Measurements from ENCODE around the gene MIER3. TPM values are rescaled to one million over a fixed set of nuclear protein-coding genes. Genes with fewer than 3 reads are reported as not detected.

MIER3 gene
- total RNA-seq, 1 donor from 2014 or later, result 22.2 TPM

DNA sequence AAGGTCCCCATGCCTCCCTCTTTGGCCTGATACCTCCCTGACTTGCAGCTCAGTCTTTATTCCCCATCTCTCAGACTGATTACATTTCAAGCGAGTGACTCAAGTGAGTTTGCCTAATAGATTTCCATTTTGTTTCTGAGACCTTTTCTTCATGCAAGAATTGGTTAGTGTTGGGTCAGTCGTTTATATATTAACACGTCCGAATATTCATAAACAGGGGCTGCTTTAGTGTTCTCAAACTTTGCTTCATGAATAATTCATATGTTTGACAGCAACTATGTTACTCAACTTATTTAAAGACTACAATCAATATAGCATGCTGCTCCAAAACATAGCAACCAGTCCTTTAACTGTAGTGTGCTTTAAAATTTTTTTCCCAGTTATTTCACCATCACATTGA lies 36.6 kb upstream of the MIER3 start:
- ATAC-seq (ENCODE audit: low read depth), result no peak
- DNase-seq, result no peak
- no peak overlapping the region for H3K4me3 Mint-ChIP-seq
- ChIA-PET CTCF (no interaction called here), POLR2A (no interaction called here)
- H3K27ac Mint-ChIP-seq, result no peak overlapping the region
- H3K4me1 Mint-ChIP-seq, result peaks cover 15% of the 10 kb centered on the region
- TF ChIP-seq, protein P1, sequence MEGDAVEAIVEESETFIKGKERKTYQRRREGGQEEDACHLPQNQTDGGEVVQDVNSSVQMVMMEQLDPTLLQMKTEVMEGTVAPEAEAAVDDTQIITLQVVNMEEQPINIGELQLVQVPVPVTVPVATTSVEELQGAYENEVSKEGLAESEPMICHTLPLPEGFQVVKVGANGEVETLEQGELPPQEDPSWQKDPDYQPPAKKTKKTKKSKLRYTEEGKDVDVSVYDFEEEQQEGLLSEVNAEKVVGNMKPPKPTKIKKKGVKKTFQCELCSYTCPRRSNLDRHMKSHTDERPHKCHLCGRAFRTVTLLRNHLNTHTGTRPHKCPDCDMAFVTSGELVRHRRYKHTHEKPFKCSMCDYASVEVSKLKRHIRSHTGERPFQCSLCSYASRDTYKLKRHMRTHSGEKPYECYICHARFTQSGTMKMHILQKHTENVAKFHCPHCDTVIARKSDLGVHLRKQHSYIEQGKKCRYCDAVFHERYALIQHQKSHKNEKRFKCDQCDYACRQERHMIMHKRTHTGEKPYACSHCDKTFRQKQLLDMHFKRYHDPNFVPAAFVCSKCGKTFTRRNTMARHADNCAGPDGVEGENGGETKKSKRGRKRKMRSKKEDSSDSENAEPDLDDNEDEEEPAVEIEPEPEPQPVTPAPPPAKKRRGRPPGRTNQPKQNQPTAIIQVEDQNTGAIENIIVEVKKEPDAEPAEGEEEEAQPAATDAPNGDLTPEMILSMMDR (IDR thresholded peaks at IDR 0.05), result no peak
- intact Hi-C loops (cut with micrococcal nuclease), result loop anchor here (5.0 kb wide), 1 partner anchor 44 kb away; no protein-coding TSS in a partner anchor
- no peaks in the 10 kb centered on the region for H3K27me3 Mint-ChIP-seq
- H3K36me3 Mint-ChIP-seq (ENCODE audit: low read depth), result no peaks in the 10 kb centered on the region
- no peaks in the 10 kb centered on the region for H3K9me3 Mint-ChIP-seq

DNA sequence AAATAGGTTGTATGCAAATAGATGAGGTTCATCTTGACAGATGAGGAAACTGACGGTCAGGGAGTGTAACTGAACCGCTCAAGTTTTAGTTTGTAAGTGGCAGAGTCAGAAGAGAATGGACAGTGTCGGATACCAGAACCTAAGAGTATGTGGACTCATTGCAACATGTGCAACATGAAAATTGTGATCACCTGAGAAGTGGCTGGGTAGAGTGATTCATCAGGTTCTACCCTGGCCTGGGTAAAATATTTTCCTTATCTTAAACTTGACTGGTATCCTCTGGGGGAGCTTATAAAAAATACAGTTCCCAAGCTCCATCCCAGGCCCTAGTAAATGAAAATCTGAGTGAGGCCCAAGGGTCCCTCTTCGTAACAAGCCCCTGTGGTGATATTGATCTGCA lies 35.2 kb upstream of the MIER3 start:
- POLR2A ChIA-PET, result interaction anchor here (0.7 to 2.2 kb wide), 3 partner anchors 36 to 716 kb away, joined by 3 to 10 read pairs (median 6); no protein-coding TSS in a partner anchor
- TF ChIP-seq, protein P1 (IDR thresholded peaks at IDR 0.05), result no peak
- Mint-ChIP-seq H3K27ac (no peak overlapping the region), H3K9me3 (no peaks in the 10 kb centered on the region), H3K4me1 (peaks cover 15% of the 10 kb centered on the region), H3K4me3 (no peak overlapping the region), H3K27me3 (no peaks in the 10 kb centered on the region), H3K36me3 (ENCODE audit: low read depth) (no peaks in the 10 kb centered on the region)
- intact Hi-C loops (cut with micrococcal nuclease), result loop anchor here (5.0 kb wide), 1 partner anchor 45 kb away; no protein-coding TSS in a partner anchor
- CTCF ChIA-PET, result interaction anchor here (1.0 to 1.9 kb wide), 2 partner anchors 9 to 236 kb away, joined by 3 to 5 read pairs; no protein-coding TSS in a partner anchor
- no peak for ATAC-seq (ENCODE audit: low read depth)
- no peak for DNase-seq

DNA sequence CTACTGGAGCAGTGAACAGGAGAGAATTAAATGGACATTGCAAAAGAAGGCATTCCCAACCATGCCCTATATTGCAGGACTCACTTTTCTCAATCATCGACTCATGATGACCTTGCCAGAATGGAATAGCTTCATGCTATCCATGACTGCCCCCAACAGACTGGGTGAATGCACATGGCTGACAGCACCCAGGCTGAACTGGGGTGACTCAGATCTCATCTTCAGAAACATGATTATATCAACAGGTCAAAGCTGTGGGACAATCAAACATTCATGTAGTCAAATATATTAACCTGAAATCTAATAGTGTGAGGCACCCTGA lies 34.7 kb upstream of the MIER3 start:
- no peaks in the 10 kb centered on the region for H3K27me3 Mint-ChIP-seq
- ChIA-PET CTCF (interaction anchor here (1.0 to 1.9 kb wide), 2 partner anchors 10 to 237 kb away, joined by 3 to 5 read pairs; no protein-coding TSS in a partner anchor), POLR2A (interaction anchor here (0.7 to 2.2 kb wide), 4 partner anchors 26 to 716 kb away, joined by 3 to 10 read pairs (median 4); no protein-coding TSS in a partner anchor)
- no peak for DNase-seq
- intact Hi-C loops (cut with micrococcal nuclease), result loop anchor here (1.0 to 5.0 kb wide), 2 partner anchors 34 to 46 kb away; partner anchors contain the start of gene MIER3
- H3K4me1 Mint-ChIP-seq, result peaks cover 15% of the 10 kb centered on the region
- H3K36me3 Mint-ChIP-seq (ENCODE audit: low read depth), result no peaks in the 10 kb centered on the region
- peak overlapping the region; percentile 16 for H3K4me3 Mint-ChIP-seq
- H3K27ac Mint-ChIP-seq, result peak overlapping the region; percentile 54
- peak; percentile 89 for ATAC-seq (ENCODE audit: low read depth)
- H3K9me3 Mint-ChIP-seq, result no peaks in the 10 kb centered on the region
- TF ChIP-seq, protein P1 (IDR thresholded peaks at IDR 0.05), result no peak

DNA sequence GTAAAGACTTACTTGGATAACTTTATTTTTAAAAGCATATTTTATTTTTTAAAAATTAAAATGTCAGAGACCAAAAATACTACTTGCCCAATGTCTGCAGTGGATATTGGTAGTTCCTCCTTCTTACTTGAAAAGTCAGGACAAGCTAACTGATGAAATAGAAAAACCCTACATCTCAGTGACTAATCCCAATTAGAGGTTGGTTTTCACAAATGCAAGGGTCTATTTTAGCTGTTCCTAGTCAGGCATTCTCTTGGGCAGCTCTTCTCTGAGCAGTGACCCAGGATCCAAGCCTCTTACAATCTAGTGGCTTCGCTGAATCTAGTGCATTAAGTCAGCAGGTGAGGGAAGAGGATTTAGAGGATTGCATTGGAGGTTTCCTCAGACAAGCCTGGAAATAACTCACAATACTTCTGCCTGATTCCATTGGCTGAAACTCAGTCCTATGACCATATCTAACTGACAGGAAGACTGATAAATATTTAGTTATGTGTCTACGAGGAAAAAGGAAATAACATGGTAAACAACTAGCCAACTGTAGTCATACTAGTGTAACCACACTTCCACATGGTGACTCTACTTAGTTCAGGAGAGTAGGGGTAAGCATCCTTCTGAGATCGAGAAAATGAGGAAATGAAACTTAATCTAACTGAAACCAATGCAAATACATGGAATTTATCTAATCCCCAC lies 34.2 kb upstream of the MIER3 start:
- H3K27me3 Mint-ChIP-seq, result no peaks in the 10 kb centered on the region
- peak overlapping the region; percentile 2 for H3K4me3 Mint-ChIP-seq
- DNase-seq (no peak), ATAC-seq (ENCODE audit: low read depth) (peak; percentile 77)
- H3K4me1 Mint-ChIP-seq, result peaks cover 15% of the 10 kb centered on the region
- intact Hi-C loops (cut with micrococcal nuclease), result loop anchor here (1.0 to 5.0 kb wide), 2 partner anchors 34 to 46 kb away; partner anchors contain the start of gene MIER3
- CTCF ChIA-PET, result interaction anchor here (1.0 to 1.9 kb wide), 2 partner anchors 10 to 237 kb away, joined by 3 to 5 read pairs; no protein-coding TSS in a partner anchor
- H3K36me3 Mint-ChIP-seq (ENCODE audit: low read depth), result no peaks in the 10 kb centered on the region
- POLR2A ChIA-PET, result interaction anchor here (0.7 to 2.2 kb wide), 2 partner anchors 26 to 35 kb away, joined by 3 to 6 read pairs; no protein-coding TSS in a partner anchor
- no peaks in the 10 kb centered on the region for H3K9me3 Mint-ChIP-seq
- TF ChIP-seq, protein P1 (IDR thresholded peaks at IDR 0.05), result no peak
- peak overlapping the region; percentile 54 for H3K27ac Mint-ChIP-seq

DNA sequence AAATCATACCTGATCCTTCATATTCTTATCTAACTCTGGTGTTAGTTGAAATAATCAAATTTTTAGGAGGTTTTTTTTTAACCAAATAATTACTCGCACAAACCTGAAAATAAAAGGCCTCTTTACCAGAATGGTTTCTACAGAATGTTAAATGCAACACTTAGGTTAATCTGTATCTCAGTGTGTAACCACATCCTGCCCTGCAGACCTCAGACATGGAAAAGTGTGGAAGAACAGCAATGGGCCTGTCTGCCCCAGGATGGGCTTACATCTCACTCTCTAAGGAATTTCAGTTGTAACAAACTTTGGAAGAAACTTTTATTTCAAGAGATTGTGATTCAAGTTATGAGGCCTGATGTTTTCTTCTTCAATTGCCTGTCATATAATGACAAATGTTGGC lies 32.5 kb upstream of the MIER3 start:
- POLR2A ChIA-PET, result no interaction called here
- no peaks in the 10 kb centered on the region for H3K27me3 Mint-ChIP-seq
- TF ChIP-seq, protein P1 (IDR thresholded peaks at IDR 0.05), result no peak
- no peak for ATAC-seq (ENCODE audit: low read depth)
- CTCF ChIA-PET, result no interaction called here
- H3K27ac Mint-ChIP-seq, result no peak overlapping the region
- H3K4me1 Mint-ChIP-seq, result peaks cover 15% of the 10 kb centered on the region
- no peaks in the 10 kb centered on the region for H3K9me3 Mint-ChIP-seq
- no peak for DNase-seq
- intact Hi-C loops (cut with micrococcal nuclease), result no loop called here
- no peaks in the 10 kb centered on the region for H3K36me3 Mint-ChIP-seq (ENCODE audit: low read depth)
- no peak overlapping the region for H3K4me3 Mint-ChIP-seq

All from activated B cell treated with CpG ODN at 0.5 μM for 24 hours (primary cell).